Fibroblast of skin of left quadriceps (primary cell): ENCODE measurements around the gene HEXIM1.
A peak's percentile ranks its signal among the peaks of the same experiment; 100 is the strongest.

Experiments
- DNase-seq, 2 experiments: peaks; one replicate each; pipeline ENCODE4 v3.0.0-alpha.2; 2013; ENCODE audit warnings: low read depth in 2 of 2

The HEXIM1 gene

DNA sequence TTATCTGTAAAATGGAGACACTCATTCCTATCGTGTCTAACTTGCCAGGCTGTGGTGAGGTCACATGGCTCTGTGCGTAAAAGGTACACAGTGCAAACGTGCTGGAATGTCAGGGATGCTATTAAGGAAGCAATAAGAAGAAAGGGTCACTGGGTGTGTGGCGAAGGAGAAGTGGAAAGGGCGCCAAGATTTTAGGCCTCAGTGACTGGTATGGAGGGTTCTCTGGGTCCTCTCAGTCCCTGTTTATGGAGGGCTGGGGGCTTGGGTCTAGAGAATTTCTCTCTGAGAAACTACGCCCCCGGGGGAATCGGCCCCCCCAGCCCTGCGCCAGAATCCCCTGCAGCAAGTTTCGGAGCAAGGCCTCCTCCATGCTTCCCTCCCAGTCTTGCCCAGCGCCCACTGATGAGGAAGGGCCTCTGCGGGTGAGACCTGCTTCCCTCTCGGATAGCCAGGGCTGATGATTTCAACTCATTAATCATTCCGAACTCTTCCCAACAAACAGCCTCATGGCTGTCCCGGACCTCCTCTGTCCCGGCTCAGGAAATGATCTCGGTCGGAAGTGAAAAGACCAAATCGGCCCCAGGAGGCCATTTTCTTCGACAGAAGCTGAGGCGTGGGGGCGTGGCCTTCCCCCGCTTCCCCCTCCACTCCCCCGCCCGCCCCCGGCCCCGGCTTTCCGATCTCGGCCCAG, 1.2 kb upstream of the HEXIM1 start:
- no peak for DNase-seq

GRCh38 chr17:45147581-45148182, 593 bp upstream of the HEXIM1 start:
- DNase-seq, result peak; percentile 96

- DNase-seq, result no peak
Measured at GRCh38 chr17:45149037-45149668, 878 bp downstream of the HEXIM1 start.

- DNase-seq, result no peak
Measured at GRCh38 chr17:45149669-45150664, 1.7 kb downstream of the HEXIM1 start.

DNA sequence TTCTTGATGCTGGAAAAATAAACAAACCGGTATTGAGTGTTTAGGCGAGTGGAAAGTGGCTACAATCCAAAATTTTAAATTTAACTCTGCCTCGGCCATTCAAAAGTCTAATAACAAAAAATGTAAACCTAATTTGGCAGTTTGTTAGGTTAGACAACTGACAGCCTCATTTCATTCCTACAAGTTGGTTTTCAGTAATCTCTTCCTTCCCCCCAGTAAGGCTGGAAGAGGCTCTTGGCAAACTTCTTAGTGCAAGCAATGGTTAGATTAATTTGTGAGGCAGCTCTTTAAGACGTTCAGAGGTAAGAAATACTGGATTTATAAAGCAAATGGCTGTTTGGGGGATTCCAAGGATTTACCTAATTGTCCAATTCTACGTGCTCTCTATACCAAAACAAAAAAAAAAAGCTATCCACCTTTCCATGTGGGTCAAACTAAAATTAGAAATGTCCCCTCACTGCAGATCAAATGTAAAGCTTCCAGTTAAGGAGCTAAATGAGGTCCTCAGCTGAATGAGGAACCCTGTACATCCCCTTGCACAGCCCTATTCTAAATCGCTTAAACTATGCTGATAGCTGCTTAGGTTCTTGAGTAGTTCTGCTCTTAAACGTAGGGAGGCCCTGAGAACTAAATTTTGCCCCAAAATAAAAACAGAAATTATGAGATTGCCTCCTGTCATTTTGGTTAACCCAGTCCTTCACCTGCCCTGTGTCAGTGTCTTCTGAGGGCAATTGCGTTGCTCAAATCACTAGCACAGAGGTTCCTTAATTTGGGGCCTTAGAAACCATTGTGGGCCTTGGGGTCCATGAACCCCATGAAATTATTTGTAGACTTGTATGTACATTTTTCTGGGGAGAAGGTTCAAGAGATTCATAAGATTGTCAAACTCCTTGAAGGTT, 2.9 kb downstream of the HEXIM1 start:
- DNase-seq, result no peak

- DNase-seq, result no peak
Measured at GRCh38 chr17:45155029-45155428, 6.8 kb downstream of the HEXIM1 start.

GRCh38 chr17:45155483-45155882, 7.2 kb downstream of the HEXIM1 start:
- no peak for DNase-seq

DNA sequence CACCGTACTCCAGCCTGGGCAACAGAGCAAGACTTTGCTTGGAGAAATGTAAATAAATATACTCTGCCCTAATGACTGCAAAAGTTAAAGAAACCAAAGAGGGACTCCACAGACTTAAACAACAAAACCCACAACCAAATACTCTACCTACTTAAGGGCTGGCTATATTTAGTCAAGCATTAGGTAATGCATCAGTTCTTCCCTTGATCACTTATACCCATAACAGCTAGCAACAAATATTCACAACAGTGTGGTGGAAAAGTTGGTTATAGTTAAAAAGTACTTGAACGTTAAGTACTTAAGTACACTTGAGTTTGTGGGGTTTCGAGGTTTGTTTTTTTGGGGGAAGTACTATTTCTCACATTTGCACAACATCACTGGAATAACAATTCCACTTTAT, 8.0 kb downstream of the HEXIM1 start:
- no peak for DNase-seq

DNA sequence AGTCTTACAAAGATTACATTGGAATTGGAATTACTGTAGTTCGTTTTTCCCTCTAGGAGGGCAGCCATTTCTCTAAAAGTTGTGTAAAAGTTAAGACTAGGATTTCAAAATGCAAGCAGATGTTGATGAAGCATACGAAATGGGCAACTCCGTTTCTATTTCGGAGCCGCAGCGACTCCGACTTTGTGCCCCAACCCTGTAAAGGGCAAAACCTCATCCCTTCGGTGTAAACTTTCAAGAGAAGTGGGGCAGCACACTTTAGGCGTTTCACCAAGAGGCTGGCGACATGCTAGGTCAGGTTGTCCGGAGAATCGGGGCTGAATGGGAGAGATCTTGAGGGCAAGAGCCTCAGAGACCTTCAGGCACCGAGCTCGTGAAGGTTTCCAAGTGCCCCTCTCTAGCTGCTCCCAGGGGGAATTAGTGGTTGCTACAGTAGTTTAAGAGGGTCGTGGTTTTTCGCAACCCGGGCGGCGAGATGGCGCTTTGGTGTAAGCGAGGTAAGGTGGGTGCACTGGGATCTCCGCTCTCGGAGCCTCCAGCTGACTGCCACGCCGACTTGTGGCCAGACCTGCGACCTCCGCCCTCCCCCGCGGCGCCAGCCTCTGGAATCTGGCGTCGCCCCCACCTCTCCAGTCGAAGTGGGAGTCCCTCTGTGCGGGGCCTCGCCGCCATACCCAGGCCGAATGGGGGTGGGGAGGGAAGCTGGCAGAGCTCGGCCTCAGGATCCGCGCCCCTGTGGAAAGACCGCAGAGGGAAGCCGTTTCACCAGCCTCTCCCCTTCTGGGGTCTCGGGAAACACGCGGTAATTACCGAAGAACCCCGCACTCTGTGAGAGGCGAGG, 12.4 kb downstream of the HEXIM1 start:
- no peak for DNase-seq

- peak; percentile 100 for DNase-seq
Measured at GRCh38 chr17:45161288-45162024, 13.2 kb downstream of the HEXIM1 start, which contains the start of gene HEXIM2. TSS of gene HEXIM2 (plus strand) at chr17:45161875. CDS start at chr17:45162794, 919 bp downstream.

DNA sequence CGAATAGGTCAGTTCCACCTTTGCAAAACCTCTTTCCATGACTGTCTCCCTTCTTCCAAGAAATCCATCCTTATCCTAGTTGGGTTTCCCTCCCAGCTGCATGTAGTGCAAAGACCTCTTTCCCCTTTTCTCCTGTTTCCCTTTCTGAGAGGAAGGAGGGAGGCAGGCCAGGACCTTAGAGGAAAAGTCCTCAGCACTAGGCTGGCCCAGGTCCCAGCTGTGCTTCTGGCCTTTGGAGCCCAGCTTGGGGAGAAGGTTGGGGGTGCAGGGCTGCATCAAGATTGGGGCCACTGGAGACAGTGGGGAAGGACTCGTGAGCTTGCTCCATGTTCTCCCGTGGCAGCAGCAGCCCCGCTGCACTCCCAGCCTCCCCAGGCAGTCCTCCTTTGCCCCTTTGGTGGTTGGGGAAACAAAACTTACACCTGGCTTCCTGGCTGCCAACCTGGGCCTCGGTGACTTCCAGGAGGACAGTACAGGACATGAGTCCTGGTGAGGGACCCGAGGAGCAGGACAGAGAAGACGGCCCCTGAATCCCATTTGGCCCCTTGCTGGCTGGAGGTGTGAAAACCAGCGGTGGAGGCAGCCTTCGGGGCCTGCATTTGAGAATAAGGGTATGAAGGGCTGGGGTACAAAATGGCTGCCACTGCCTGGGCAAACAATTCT, 13.9 kb downstream of the HEXIM1 start:
- no peak for DNase-seq

GRCh38 chr17:45164734-45165269, 16.5 kb downstream of the HEXIM1 start:
- no peak for DNase-seq

GRCh38 chr17:45168991-45169752, 20.9 kb downstream of the HEXIM1 start:
- no peak for DNase-seq

DNA sequence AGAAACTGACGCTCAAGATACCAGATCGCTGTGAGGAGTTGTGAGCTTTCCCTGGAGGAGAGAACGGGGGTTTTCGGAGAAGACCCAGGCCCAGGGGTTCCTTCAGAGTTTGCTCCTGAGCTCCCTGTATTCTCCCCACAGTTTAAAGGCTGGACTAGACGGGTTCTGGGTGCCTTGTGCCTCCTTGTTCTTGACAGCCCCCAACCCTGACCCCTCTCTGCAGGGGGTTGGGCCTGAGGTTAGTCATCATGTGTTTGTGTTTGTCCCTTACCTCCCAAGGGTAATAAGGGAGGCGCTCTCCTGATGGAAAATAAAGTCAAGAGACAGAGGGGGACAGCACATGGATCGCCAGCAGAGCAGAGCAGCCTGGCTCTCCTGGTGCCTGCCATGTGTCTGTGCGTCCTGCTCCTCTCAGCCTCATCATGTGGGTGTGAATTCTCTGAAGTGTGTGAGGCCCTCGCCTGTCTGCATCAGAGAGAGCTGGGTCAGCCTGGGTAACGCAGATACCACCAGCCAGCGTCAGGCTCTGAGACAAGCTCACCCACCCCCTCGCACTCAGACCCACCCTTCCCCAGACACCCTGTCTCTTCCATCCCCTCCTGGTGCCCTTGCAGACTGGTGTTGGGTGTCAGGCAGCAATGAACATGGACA, 22.1 kb downstream of the HEXIM1 start:
- DNase-seq, result no peak

DNA sequence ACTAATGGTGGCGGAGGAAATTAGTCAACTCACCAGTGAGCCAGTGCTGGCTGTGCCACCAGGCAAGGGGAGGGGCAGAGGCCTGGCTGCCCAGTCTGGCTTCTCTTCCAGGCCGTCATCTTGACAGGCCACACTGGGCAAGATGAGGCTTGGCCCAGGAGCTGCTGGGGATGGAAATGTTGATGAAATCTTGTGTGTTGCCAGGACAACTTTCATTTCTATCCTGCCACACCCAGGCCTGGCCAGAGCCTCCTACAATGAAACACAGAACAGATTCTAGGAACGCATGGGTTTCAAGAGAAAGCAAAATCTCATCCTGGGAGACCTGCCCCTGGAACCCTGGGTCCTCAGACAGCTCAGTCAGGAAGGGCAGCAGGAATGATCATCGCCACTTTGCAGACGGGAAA, 22.7 kb downstream of the HEXIM1 start:
- DNase-seq, result no peak

GRCh38 chr17:45171338-45172231, 23.3 kb downstream of the HEXIM1 start:
- DNase-seq, result no peak
